Activated CD4-positive, alpha-beta memory T cell treated with anti-CD3 and anti-CD28 coated beads, Interleukin-2, amount 10 ng/mL, durations not matched to agents 7 days and 5 days (primary cell): ENCODE measurements around the gene ZP1. TPM values are rescaled to one million over a fixed set of nuclear protein-coding genes. Genes with fewer than 3 reads are reported as not detected.

Source experiments
- CTCF ChIA-PET: fragments of 350-600 bp; sonication (Branson Sonifier 250); formaldehyde crosslinking; loops from one replicate; lab custom pipeline; 2021; ENCODE audit warnings: antibody characterized with exemption, inconsistent platforms; lab: Charles Lee
- POLR2A ChIA-PET: fragments of 350-600 bp; sonication (Branson Sonifier 250); formaldehyde crosslinking; loops from one replicate; lab custom pipeline; 2021; ENCODE audit warnings: antibody characterized with exemption; lab: Charles Lee
- DNase-seq: peaks from one replicate; pipeline ENCODE4 v3.0.0-alpha.2; 2020
- H3K27ac Mint-ChIP-seq: one replicate; pipeline ENCODE4 v1.8.0; 2021; ENCODE audit warnings: mild to moderate bottlenecking, mixed read lengths
- H3K27me3 Mint-ChIP-seq: one replicate; pipeline ENCODE4 v1.8.0; 2021; ENCODE audit warnings: mixed read lengths
- H3K36me3 Mint-ChIP-seq: one replicate; pipeline ENCODE4 v1.8.0; 2021; ENCODE audit warnings: low read depth, mixed read lengths
- H3K4me1 Mint-ChIP-seq: one replicate; pipeline ENCODE4 v1.8.0; 2021; ENCODE audit warnings: mixed read lengths
- H3K4me3 Mint-ChIP-seq: one replicate; pipeline ENCODE4 v1.8.0; 2021; ENCODE audit warnings: mild to moderate bottlenecking, mixed read lengths
- H3K9me3 Mint-ChIP-seq: one replicate; pipeline ENCODE4 v1.8.0; 2021; ENCODE audit warnings: mixed read lengths
- total RNA-seq, 2 experiments: library from RNA; stranded (reverse); gene quantifications; one replicate each; pipeline ENCODE4 v1.2.3, GENCODE V29; 2021

The ZP1 gene
- total RNA-seq, 2 experiments from 2014 or later = 0.18 TPM; not detected in 1

DNA sequence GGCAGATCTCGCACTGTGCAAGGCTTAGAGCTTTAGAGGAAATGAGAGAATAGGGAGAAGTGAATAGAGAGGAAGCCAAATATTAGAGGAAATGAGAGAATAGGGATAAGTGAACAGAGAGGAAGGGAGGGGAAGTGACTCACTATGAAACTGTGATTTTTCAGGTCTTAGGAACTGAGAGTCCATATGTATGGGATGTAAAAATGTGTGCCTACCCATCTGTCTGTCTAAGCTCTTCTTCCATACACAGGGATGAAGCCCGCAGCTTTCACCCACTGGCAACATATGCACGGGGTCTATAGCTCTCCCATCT lies 31.9 kb upstream of the ZP1 start:
- POLR2A ChIA-PET = interaction anchor here (1.9 kb wide), 1 partner anchor 35 kb away, joined by 5 read pairs; no protein-coding TSS in a partner anchor
- Mint-ChIP-seq H3K4me3 (no peak overlapping the region), H3K27me3 (peaks cover 4% of the 10 kb centered on the region), H3K36me3 (no peaks in the 10 kb centered on the region), H3K9me3 (no peaks in the 10 kb centered on the region), H3K27ac (no peak overlapping the region), H3K4me1 (peaks cover 54% of the 10 kb centered on the region)
- no peak for DNase-seq
- CTCF ChIA-PET = interaction anchor here (0.7 to 6.1 kb wide), 2 partner anchors 52 to 64 kb away, joined by 3 to 45 read pairs; no protein-coding TSS in a partner anchor

DNA sequence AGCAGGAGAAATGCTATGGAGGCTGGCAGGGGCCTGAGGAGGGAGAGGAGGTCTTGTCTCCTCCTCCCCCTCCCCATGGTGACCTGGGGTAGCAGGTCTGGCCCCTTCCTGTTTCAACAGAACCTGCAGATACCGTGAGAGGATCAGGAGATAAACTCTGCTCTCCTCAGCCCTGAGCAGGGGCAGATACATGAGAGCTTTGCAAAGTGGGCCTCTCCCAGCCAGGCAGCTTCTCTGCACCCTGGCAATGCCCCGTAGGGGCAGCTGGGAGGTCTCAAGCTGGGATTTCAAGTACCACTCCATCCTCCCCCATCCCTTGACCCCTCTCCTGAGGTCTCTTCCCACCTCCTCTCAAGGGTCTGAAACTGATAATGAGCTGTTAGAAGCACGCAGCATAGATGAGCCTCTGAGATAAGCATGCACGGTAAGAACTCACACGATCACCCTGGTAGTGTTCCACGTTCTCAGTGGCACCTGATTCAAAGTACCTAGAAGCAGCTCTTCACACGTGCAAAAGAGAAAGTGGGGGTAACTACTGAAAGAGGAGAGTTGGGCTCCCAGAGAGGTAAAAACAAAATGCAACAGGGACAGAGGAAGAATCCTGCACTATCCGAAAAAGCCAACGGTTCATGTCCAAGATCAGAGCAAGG lies 30.4 kb upstream of the ZP1 start:
- POLR2A ChIA-PET = interaction anchor here (0.9 to 2.5 kb wide), 6 partner anchors 19 to 69 kb away, joined by 3 to 9 read pairs (median 4); partner anchors contain the start of genes PRPF19 and PTGDR2
- H3K4me3 Mint-ChIP-seq = no peak overlapping the region
- peaks cover 61% of the 10 kb centered on the region for H3K4me1 Mint-ChIP-seq
- H3K9me3 Mint-ChIP-seq = no peaks in the 10 kb centered on the region
- H3K27ac Mint-ChIP-seq = peak overlapping the region; percentile 18
- H3K36me3 Mint-ChIP-seq = no peaks in the 10 kb centered on the region
- no peak for DNase-seq
- CTCF ChIA-PET = interaction anchor here (0.8 to 6.1 kb wide), 7 partner anchors 8 to 77 kb away, joined by 3 to 45 read pairs (median 4); partner anchors contain the start of genes TMEM109 and ZP1
- peaks cover 4% of the 10 kb centered on the region for H3K27me3 Mint-ChIP-seq

DNA sequence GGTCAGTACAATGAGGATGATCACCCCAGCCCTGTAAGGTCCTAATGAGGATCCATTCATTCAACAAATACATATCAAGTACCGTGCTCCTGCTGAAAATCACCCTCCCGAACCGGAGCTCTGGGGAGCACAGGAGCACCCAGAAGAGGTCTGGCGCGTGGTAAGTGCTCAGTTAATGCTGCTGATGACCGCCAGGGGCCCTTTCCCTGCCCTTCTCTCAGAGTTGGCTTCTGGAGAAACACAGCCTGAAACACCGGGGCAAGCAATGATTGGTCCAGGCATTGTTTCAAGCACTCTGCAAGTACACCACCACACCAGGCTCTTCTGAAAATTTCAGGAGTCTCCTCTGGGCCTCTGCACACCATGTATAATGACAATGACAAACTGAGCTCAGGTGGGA lies 29.2 kb upstream of the ZP1 start:
- H3K4me1 Mint-ChIP-seq = peaks cover 63% of the 10 kb centered on the region
- peaks cover 1% of the 10 kb centered on the region for H3K27me3 Mint-ChIP-seq

DNA sequence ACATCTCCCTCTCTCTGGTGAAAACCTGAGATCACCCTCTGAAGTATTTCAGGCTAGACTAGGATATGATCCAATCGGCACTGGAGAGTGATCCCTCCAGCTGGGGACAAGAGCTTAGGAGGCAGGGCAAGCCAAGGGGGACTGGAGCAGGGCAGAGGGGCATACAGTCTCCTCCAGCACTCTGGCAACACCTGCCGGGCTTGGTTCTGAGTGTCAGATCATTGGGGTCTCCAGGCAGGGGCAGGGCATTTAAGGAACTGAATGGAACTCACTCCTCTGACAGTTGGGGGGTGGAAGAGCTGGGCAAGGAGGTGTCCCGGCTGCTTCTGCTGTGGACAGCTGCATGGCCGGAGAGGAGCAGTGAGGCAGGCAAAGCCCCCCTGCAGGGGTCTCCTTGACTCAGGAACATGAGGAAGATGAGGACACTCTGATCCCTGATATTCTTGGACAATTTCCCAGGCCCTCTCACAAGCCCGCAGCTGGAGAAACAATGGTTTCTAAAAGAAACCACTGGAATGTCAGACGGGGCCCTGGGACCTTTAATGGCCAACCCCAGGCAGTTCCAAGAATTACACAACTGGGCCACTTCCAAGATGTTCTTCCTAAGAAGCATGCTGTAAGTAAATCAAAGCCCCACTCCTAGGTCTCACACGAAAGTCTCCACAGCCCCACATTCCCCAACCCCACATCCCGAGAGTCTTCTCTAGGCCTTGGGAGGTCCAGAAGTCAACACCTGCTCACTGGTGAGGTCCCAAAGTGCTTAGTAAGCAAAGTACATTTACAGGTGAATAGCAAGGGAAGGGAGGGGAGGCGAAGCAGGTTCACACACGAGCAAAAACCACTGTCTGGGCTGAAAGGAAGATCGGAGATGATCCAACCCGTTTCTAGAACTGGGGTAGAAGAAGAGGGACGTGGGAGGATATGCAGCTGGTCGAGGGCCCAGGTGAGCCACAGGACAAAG lies 26.6 kb upstream of the ZP1 start:
- peak overlapping the region; percentile 79 for H3K4me3 Mint-ChIP-seq
- peak overlapping the region; percentile 42 for H3K27ac Mint-ChIP-seq
- ChIA-PET POLR2A (interaction anchor here (1.0 to 1.2 kb wide), 2 partner anchors 30 to 47 kb away, joined by 3 read pairs; no protein-coding TSS in a partner anchor), CTCF (interaction anchor here (1.1 to 4.9 kb wide), 4 partner anchors 9 to 75 kb away, joined by 3 to 23 read pairs (median 10); no protein-coding TSS in a partner anchor)
- H3K9me3 Mint-ChIP-seq = no peaks in the 10 kb centered on the region
- DNase-seq = no peak
- H3K27me3 Mint-ChIP-seq = no peaks in the 10 kb centered on the region
- H3K36me3 Mint-ChIP-seq = no peaks in the 10 kb centered on the region
- peaks cover 70% of the 10 kb centered on the region for H3K4me1 Mint-ChIP-seq

More for the DNA sequence above, 29.2 kb upstream of the ZP1 start:
- no peak for DNase-seq
- ChIA-PET CTCF (interaction anchor here (0.6 to 6.1 kb wide), 7 partner anchors 9 to 76 kb away, joined by 3 to 45 read pairs (median 4); partner anchors contain the start of gene TMEM109), POLR2A (interaction anchor here (1.2 to 2.5 kb wide), 4 partner anchors 17 to 68 kb away, joined by 4 to 9 read pairs (median 6); partner anchors contain the start of genes PRPF19 and PTGDR2)
- no peak overlapping the region for H3K4me3 Mint-ChIP-seq
- H3K27ac Mint-ChIP-seq = no peak overlapping the region
- no peaks in the 10 kb centered on the region for H3K9me3 Mint-ChIP-seq
- H3K36me3 Mint-ChIP-seq = no peaks in the 10 kb centered on the region

DNA sequence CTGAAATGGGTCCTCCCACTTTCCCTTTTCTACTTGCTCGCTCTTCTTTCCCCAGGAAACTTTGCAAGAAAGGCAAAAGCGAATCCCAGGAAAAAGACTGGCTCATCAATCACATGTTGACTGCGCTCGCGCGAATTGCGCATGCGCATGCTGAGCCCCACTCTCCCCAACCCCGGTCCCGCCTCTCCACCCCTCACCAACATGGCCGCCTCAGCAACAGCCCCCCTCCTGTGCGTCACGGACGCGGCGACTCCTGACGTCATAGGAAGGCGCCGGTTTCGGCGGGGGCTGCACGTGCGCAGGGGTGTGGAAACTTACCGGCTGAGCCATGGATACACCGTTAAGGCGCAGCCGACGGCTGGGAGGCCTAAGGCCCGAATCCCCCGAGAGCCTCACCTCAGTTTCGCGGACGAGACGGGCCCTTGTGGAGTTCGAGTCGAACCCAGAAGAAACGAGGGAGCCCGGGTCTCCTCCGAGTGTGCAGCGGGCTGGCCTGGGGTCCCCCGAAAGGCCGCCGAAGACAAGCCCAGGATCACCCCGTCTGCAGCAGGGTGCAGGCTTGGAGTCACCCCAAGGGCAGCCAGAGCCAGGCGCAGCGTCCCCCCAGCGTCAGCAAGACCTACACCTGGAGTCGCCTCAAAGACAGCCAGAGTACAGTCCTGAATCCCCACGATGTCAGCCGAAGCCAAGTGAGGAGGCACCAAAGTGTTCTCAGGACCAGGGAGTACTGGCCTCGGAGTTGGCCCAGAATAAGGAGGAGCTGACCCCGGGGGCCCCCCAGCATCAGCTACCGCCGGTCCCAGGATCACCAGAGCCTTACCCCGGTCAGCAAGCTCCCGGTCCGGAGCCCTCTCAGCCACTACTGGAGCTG lies 25.3 kb upstream of the ZP1 start, which contains the start of gene CCDC86:
Gene CCDC86, plus strand, starts transcription at position 317 of the 871 bp plus-strand sequence. Its CDS starts 12 bp downstream, at position 329.
- Mint-ChIP-seq H3K9me3 (no peaks in the 10 kb centered on the region), H3K4me1 (peaks cover 62% of the 10 kb centered on the region), H3K4me3 (peak within 1 kb of the TSS; percentile 79), H3K27ac (peak within 1 kb of the TSS; percentile 86), H3K27me3 (no peaks in the 10 kb centered on the region), H3K36me3 (no peaks in the 10 kb centered on the region)
- POLR2A ChIA-PET = interaction anchor here (0.7 to 1.2 kb wide), 8 partner anchors 9 to 129 kb away, joined by 3 to 6 read pairs (median 3); partner anchors contain the start of genes CD6, PRPF19 and PTGDR2
- CTCF ChIA-PET = interaction anchor here (2.2 to 4.9 kb wide), 2 partner anchors 11 to 46 kb away, joined by 16 to 23 read pairs; no protein-coding TSS in a partner anchor
- DNase-seq = peak; percentile 98

DNA sequence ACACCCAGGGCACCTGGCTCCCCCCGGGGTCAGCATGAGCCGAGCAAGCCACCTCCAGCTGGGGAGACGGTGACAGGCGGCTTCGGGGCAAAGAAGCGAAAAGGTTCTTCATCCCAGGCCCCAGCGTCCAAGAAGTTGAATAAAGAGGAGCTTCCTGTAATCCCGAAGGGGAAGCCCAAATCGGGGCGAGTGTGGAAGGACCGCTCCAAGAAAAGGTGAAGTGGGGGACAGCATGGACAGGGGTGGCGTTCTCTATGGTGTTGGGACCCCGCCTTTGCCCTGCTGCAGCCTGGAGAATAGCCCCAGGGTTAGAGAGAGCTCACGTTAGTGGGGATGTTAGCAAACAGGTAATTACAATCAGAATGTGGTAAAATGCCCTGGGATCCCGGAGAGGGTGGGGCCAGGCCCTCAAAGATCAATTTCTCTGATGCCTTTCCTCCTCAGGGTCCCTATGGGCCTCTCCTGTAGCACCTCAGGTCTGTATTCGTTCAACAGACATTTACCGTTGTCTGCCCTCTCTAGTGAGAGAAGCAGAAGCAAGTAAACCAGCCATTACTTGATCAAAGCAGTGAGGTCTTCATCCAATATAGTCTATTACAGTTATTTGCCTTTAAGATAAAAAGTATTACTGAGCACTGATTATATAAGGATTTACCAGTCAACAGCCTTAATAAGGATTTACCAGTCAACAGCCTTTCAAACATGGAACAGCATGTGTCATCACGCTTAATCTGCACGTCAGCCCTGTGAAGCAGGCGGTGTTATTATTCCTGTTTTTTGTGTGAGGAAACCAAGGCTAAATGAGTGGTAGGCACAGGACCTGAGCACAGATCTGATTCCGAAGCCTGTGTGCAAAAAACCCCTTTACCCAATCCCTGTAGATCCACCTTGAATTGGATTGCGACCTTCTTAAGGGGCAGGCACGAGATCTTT lies 24.4 kb upstream of the ZP1 start:
- no peaks in the 10 kb centered on the region for H3K9me3 Mint-ChIP-seq
- H3K4me1 Mint-ChIP-seq = peaks cover 52% of the 10 kb centered on the region
- ChIA-PET CTCF (interaction anchor here (1.4 to 4.9 kb wide), 3 partner anchors 11 to 73 kb away, joined by 4 to 23 read pairs (median 16); no protein-coding TSS in a partner anchor), POLR2A (interaction anchor here (0.7 to 1.2 kb wide), 7 partner anchors 8 to 239 kb away, joined by 3 to 6 read pairs (median 3); partner anchors contain the start of genes CD6, PRPF19 and PTGDR2)
- H3K36me3 Mint-ChIP-seq = no peaks in the 10 kb centered on the region
- DNase-seq = no peak
- H3K4me3 Mint-ChIP-seq = peak overlapping the region; percentile 79
- no peaks in the 10 kb centered on the region for H3K27me3 Mint-ChIP-seq
- H3K27ac Mint-ChIP-seq = peak overlapping the region; percentile 86

DNA sequence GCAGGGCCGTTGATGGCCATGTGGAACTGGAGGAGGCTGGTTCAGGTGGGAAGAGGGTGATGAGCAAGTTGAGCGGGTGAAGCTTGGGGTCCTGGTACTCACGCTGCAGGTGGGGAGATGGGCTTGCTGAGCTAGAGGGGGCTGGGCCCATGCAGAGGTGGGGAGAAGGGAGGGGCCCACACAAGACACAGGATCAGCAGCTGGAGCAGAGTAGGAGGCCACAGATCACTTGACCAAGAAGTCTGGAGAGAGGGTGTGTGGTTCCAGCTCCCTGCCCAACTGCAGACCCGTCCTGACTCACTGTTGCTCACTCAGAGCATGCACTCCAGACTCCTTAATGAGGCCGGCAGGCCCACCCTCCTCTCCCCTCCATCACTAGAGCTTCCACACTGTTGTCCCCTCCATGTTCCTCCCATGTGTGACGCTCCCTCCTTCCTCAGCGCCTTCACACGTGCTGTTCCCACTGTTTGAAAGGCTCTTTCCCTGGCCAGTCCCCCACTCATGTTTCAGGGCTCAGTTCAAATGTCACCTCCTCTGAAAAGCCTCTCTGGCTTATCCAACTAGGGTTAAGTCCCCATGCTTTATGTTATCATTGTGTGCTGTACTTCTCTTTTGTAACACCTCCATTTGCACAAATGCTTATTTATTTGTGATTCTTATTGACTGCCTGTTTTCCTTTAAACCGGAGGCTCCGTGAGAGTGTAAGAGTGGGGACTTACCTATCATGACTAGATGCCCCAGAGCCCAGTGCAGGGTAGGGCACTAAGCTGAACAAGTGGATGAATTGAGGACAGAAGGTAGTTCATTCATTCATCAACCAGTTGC lies 23.1 kb upstream of the ZP1 start:
- H3K36me3 Mint-ChIP-seq = peaks cover 5% of the 10 kb centered on the region
- POLR2A ChIA-PET = interaction anchor here (1.3 kb wide), 1 partner anchor 27 kb away, joined by 10 read pairs; no protein-coding TSS in a partner anchor
- H3K9me3 Mint-ChIP-seq = no peaks in the 10 kb centered on the region
- H3K4me1 Mint-ChIP-seq = peaks cover 46% of the 10 kb centered on the region
- H3K27me3 Mint-ChIP-seq = no peaks in the 10 kb centered on the region
- DNase-seq = no peak
- H3K4me3 Mint-ChIP-seq = peak overlapping the region; percentile 79
- CTCF ChIA-PET = interaction anchor here (1.4 to 4.9 kb wide), 3 partner anchors 13 to 71 kb away, joined by 4 to 23 read pairs (median 4); no protein-coding TSS in a partner anchor
- H3K27ac Mint-ChIP-seq = peak overlapping the region; percentile 38

DNA sequence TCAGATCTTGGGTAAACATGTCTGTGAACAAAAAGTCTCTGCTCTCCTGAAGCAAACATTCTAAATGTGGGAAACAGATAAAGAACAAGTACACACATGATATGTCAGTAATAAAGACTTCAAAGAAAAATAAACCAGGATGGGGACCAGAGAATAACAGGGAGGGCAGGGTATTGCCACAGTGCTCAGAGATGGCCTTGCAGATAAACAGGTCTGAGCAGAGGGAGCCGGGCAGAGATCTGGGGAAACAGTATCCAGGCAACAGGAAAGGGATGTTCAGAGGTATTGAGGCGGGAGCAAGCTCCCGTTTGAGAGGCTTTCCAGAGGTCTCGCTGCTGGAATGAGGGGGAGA lies 22.5 kb upstream of the ZP1 start:
- Mint-ChIP-seq H3K9me3 (no peaks in the 10 kb centered on the region), H3K4me1 (peaks cover 46% of the 10 kb centered on the region), H3K4me3 (peak overlapping the region; percentile 79), H3K27ac (peak overlapping the region; percentile 54), H3K27me3 (no peaks in the 10 kb centered on the region), H3K36me3 (peaks cover 6% of the 10 kb centered on the region)
- ChIA-PET POLR2A (interaction anchor here (1.3 kb wide), 1 partner anchor 26 kb away, joined by 10 read pairs; no protein-coding TSS in a partner anchor), CTCF (interaction anchor here (1.5 kb wide), 1 partner anchor 43 kb away, joined by 4 read pairs; no protein-coding TSS in a partner anchor)
- DNase-seq = no peak

DNA sequence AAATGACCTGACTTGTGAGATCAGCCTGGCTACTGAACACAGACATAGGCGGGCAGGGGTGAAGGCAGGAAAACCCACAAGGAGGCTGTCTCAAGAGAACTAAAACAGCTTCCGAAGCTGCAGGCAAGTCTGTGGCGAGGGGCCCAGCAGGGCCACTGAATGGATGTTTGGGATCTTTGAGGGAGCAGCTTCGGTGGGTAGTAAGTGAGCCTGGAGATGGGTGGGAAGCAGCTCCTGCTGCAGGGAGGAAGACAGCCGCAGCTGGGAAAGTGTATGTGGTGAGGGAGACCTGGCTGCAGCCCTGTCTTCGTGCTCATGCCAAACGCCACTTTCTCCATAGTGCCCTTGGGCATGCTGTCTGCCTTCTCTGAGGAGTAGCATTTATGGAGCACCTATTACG lies 22.0 kb upstream of the ZP1 start:
- peaks cover 45% of the 10 kb centered on the region for H3K4me1 Mint-ChIP-seq

DNA sequence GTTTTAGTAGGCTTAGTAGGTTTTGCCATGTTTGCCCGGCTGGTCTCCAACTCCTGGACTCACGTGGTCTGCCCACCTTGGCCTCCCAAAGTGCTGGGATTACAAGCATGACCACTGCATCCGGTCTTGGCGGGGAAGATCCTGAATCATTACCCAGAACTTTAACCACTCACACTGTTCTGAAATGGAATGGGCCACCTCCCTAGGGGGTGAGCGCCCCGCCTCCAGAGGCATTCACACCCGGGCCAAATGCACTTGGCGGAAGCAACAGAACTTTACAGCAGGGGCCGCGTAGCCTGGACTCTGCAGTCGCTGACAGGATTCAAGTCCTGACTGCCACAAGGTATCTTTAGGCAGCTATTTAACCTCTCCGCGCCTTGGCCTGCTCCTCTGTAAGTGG lies 20.1 kb upstream of the ZP1 start:
- POLR2A ChIA-PET = interaction anchor here (1.4 kb wide), 1 partner anchor 8 kb away, joined by 4 read pairs; the partner anchor contains the start of gene PTGDR2
- Mint-ChIP-seq H3K4me3 (no peak overlapping the region), H3K4me1 (peaks cover 32% of the 10 kb centered on the region), H3K27me3 (no peaks in the 10 kb centered on the region), H3K9me3 (no peaks in the 10 kb centered on the region), H3K27ac (no peak overlapping the region), H3K36me3 (peaks cover 27% of the 10 kb centered on the region)
- no peak for DNase-seq
- CTCF ChIA-PET = interaction anchor here (2.2 kb wide), 1 partner anchor 40 kb away, joined by 7 read pairs; no protein-coding TSS in a partner anchor

More for the DNA sequence above, 22.0 kb upstream of the ZP1 start:
- H3K36me3 Mint-ChIP-seq = peaks cover 11% of the 10 kb centered on the region
- H3K27ac Mint-ChIP-seq = no peak overlapping the region
- H3K9me3 Mint-ChIP-seq = no peaks in the 10 kb centered on the region
- no peak for DNase-seq
- H3K27me3 Mint-ChIP-seq = no peaks in the 10 kb centered on the region
- H3K4me3 Mint-ChIP-seq = peak overlapping the region; percentile 45
- POLR2A ChIA-PET = no interaction called here
- CTCF ChIA-PET = interaction anchor here (1.4 to 1.5 kb wide), 2 partner anchors 14 to 43 kb away, joined by 4 to 5 read pairs; no protein-coding TSS in a partner anchor
